ENCODE measurements around the gene EXOC4.

The EXOC4 gene

GRCh38 chr7:133434246-133434865, 181.5 kb downstream of the EXOC4 start:
- no peak for DNase-seq

DNA sequence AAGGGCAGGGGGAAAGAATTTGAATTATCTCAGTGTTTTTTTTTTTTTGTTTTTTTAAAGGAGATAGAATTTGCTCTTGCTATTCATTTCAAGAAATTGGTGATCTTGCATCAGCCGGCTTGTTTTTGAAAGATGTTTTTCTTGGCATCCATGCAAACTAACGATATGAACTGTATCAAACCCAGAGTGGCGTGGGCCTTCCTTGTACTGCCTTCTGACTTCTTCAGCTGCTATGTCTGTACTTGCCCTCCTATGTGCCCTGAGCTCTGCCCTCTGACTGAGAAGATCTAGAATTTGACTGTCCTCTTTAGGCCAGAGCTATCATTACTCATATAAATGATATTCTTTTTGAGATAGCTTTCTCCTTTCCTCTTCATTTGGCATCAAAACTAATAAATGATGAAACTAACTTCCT, 183.1 kb downstream of the EXOC4 start:
- DNase-seq, result no peak

DNA sequence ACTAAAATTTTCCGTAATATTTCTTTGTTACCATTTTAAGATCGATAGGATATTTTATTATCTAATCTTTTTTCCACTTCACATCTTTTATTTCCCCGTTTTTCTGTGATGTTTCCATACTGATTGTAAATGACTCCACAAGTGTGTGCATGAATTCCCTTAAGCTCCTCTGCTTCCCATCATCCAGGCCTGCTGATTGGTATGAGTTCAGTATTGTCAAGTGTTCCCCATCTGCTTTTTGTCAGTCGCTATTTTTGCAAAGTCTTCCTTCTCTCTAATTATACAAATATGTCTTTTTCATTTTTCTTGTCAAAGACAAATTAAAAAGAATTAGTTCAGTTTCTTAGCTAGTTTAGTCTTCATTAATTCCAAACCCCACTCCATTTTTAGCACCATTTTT, 184.7 kb downstream of the EXOC4 start:
- DNase-seq, result no peak

DNA sequence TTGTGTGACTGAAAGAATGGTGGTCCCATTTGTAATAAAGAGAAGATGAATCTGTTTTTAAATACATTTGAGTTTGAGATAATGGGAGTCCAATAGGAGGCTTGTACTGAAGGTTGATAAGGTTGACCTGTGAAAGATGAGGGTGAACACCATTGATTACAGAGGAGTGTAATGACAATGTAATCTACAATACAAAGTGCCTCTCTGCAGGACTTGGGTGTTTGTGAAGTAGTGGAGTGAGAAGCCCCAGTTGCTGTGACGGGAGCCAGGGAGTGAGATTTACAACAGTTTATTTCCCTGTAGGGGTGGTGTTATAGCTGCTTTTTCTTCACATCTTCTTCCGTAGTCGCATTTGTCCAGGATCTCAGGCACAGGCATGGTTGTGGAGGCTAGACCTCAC, 189.9 kb downstream of the EXOC4 start:
- no peak for DNase-seq

- no peak for DNase-seq
Measured at GRCh38 chr7:133445617-133446016, 192.7 kb downstream of the EXOC4 start.

DNA sequence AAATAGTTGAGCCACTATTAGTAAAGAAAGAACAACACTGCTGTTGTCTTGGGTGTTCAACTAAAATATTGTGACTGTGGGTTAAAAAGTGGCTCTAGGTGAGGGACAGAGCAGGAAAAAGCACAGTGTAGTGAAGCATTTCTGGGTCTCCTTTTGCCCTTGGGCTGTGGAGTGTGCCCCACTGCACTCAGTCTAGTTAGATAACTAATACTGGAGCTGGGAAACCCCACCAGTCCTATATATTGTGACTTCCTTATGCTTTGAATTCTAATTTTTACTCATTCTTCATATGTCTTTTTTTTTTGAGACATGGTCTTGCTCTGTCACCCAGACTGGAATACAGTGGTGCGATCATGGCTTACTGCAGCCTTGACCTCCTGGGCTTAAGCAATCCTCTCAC, 195.1 kb downstream of the EXOC4 start:
- no peak for DNase-seq

GRCh38 chr7:133452577-133452976, 199.7 kb downstream of the EXOC4 start:
- DNase-seq, result no peak

DNA sequence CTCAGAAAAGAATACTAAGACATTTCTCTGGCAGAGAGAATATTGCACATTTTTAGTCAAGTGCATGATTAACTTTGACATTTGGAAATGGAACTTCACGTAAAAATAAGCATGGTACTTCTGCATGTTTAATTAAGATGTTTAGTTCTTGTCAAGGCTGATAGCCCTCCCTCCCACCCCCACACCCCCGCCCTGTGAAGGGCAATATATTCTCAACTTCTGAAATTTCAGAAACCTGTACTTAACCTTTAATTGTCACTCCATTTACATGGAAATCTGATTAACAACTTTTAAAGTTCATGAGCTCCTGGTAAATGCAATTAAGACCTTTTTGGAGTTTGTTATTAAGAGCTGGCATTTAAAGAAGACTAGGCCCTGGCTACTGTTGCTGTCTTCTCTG, 205.8 kb downstream of the EXOC4 start:
- DNase-seq, result no peak

DNA sequence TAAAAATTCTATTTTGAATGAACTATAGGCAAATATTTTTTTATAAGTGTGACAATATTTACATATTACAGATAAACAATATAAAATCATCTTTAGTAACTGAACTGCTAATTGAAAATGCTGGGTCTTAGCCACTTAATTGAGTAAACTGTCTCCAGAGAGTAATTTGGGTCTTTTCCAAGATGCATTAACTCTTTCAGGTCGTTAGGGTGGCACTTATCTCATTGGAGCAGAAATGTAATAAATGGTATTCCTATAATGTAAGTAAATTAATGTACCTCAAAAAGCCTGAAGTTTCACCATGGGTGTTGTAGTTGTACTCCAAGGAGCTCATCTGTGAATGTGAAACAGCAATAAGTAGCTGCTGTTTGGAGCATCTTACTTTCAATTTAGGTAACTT, 208.5 kb downstream of the EXOC4 start:
- DNase-seq, result no peak

DNA sequence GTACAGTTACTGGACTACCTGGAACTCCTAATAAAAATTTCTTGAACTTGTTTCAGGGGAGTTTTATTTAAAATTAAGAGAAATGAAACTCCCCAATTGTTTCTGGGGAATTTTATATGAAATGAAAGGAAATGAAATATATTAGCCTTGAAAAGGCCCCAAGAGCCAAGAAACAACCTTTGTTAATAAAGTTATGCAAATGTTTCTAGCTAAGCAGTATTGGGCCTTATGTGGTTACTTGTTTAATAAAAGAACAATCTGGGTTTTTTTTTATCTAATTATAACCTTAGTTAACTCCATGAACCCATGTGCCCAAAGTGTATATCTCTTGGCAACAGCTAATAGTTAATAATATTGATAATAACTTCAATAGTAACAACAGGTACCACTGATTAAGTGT, 222.8 kb downstream of the EXOC4 start:
- no peak for DNase-seq

GRCh38 chr7:133477791-133478190, 224.9 kb downstream of the EXOC4 start:
- no peak for DNase-seq

DNA sequence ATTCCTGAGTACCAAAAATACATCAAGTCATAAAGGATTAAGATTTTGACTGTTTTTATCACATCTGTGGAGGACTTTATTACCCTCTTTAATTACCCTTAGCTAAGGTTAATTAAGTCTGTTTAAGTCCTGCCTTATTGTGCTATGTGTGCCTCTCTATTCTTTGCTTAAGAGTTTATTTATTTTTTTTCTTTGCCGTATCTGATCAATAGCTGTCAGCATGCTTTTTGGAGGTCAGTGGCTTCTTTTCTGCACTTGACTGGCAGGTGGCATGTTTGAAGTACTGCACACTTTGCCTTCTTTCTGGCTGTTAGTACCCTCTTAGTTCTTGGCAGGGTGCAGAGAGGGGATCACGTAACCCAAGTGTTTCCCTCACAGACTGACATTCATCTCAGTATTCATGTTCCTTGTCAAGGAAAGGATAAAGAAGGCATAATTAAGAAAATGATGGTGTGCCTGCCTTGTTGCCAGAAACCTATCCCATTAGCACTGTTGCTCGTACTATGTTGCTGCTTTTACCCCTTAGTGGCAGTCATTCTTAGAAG, 225.8 kb downstream of the EXOC4 start:
- DNase-seq, result no peak

GRCh38 chr7:133479456-133480065, 226.7 kb downstream of the EXOC4 start:
- no peak for DNase-seq

DNA sequence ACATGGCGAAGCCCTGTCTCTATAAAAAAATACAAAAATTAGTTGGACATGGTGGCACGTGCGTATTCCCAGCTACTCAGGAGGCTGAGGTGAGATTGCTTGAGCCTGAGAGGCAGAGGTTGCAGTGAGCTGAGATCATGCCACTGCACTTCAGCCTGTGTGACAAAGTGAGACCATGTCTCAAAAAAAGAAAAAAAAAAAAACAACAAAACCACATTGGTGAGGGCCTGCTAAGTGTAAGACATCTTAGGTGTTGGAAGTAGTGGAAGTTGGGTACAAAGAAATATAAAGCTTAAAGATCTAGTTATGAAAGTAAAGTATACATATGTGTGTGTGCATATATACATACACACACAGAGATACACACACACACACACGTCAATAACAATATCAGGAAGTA, 228.0 kb downstream of the EXOC4 start:
- DNase-seq, result no peak

- no peak for DNase-seq
Measured at GRCh38 chr7:133481676-133482075, 228.8 kb downstream of the EXOC4 start.

- no peak for DNase-seq
Measured at GRCh38 chr7:133482599-133482998, 229.7 kb downstream of the EXOC4 start.

- DNase-seq, result no peak
Measured at GRCh38 chr7:133484086-133484485, 231.2 kb downstream of the EXOC4 start.

- no peak for DNase-seq
Measured at GRCh38 chr7:133489906-133490305, 237.0 kb downstream of the EXOC4 start.

- DNase-seq, result no peak
Measured at GRCh38 chr7:133491201-133491691, 238.4 kb downstream of the EXOC4 start.

GRCh38 chr7:133491846-133492652, 239.2 kb downstream of the EXOC4 start:
- no peak for DNase-seq

- DNase-seq, result no peak
Measured at GRCh38 chr7:133497061-133497460, 244.2 kb downstream of the EXOC4 start.

GRCh38 chr7:133501771-133502170, 248.9 kb downstream of the EXOC4 start:
- DNase-seq, result no peak

- no peak for DNase-seq
Measured at GRCh38 chr7:133502498-133502897, 249.6 kb downstream of the EXOC4 start.

DNA sequence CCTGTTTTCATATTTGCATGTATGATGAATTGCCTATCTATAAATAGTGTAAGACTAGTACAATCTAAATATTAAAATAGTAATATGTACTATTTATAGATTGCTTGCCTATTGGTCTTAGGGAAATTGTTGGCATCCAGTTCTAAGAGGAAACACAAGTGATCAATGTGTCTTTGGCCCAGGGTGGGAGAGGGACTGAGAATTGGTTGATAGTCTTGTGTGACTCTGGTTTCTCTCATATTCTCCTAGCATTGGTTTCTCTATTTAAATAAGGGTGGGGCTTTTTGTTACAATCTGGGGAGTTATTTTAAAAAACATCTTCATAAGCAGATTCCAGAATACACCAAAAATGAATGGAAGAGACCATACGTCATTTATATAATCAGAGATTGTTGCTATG, 250.1 kb downstream of the EXOC4 start:
- DNase-seq, result no peak

All from activated CD8-positive, alpha-beta memory T cell treated with anti-CD3 and anti-CD28 coated beads for 24 hours (primary cell).